ENCODE measurements around the gene CNKSR2.

Gene CNKSR2

GRCh38 chrX:21678048-21678612 is 303.9 kb downstream of the CNKSR2 start:
- FAIRE-seq: no peak

- FAIRE-seq: no peak
Measured at GRCh38 chrX:21683941-21684340, 309.7 kb downstream of the CNKSR2 start.

GRCh38 chrX:21691512-21692018 is 317.3 kb downstream of the CNKSR2 start:
- no peak for FAIRE-seq

GRCh38 chrX:21698272-21698671 is 324.1 kb downstream of the CNKSR2 start:
- FAIRE-seq: no peak

GRCh38 chrX:21699136-21699535 is 324.9 kb downstream of the CNKSR2 start:
- no peak for FAIRE-seq

GRCh38 chrX:21700275-21700674 is 326.1 kb downstream of the CNKSR2 start:
- no peak for FAIRE-seq

- FAIRE-seq: no peak
Measured at GRCh38 chrX:21700967-21701366, 326.7 kb downstream of the CNKSR2 start.

GRCh38 chrX:21702725-21703124 is 328.5 kb downstream of the CNKSR2 start:
- no peak for FAIRE-seq
